OCI-LY7 (cell line): Measurements from ENCODE around the gene LDLRAD4.

ENCODE experiments used
- CTCF ChIP-seq: fragments of 200-600 bp; sonication (generic); conservative IDR thresholded peaks from 2 replicates; pipeline ENCODE4 v1.5.1; 2014; ENCODE audit warnings: mild to moderate bottlenecking, antibody characterized with exemption, low read length, moderate library complexity, mixed read lengths
- EZH2phosphoT487 ChIP-seq: fragments of 200-600 bp; sonication (generic); IDR thresholded peaks from 2 replicates; pipeline ENCODE4 v1.6.1; 2018; ENCODE audit warnings: low read depth, borderline replicate concordance, mild to moderate bottlenecking, mixed run types, antibody characterized with exemption, low read length, moderate library complexity, mixed read lengths

- TF ChIP-seq CTCF (no peak), EZH2phosphoT487 (no peak)
Observed at GRCh38 chr18:13618760-13619438, 400.3 kb downstream of the LDLRAD4 start.
